Panc1 (cell line): ENCODE data around the gene VWDE. TPM values are rescaled to one million over a fixed set of nuclear protein-coding genes. Genes with fewer than 3 reads are reported as not detected.

Experiments
- ATAC-seq: fragments of 200-7000 bp; cut with Tn5 transposase; 2 replicates; pipeline ENCODE4 v1.9.1; 2020; ENCODE audit warnings: mild to moderate bottlenecking, moderate library complexity
- BruUV-seq: library from RNA; stranded (reverse); fragments of 400-500 nt; replicated peaks from 2 replicates; lab custom pipeline; 2021; lab: Mats Ljungman, UMichigan
- CTCF ChIA-PET: fragments of 300-600 bp; sonication (Branson Sonifier 250); formaldehyde crosslinking; loops from one replicate; lab custom pipeline; 2022; ENCODE audit warnings: antibody characterized with exemption; lab: Charles Lee
- POLR2A ChIA-PET: fragments of 300-600 bp; sonication (Branson Sonifier 250); formaldehyde crosslinking; loops from one replicate; lab custom pipeline; 2022; ENCODE audit warnings: antibody characterized with exemption; lab: Charles Lee
- DNase-seq: peaks from one replicate; pipeline ENCODE4 v3.0.0-alpha.2; 2010; ENCODE audit warnings: low read depth, low spot score
- H3K27ac ChIP-seq: 2 replicates; pipeline ENCODE4 v1.5.1; 2011; ENCODE audit warnings: mild to moderate bottlenecking, low read length, inconsistent platforms
- H3K27me3 ChIP-seq: fragments of 200-500 bp; sonication (Bioruptor generic); 2 replicates; pipeline ENCODE4 v1.6.0; 2014; ENCODE audit warnings: low read length, inconsistent platforms; ENCODE audit not compliant: control insufficient read depth, insufficient read depth
- H3K36me3 ChIP-seq: fragments of 200-500 bp; sonication (Bioruptor generic); 2 replicates; pipeline ENCODE4 v1.5.1; 2014; ENCODE audit warnings: inconsistent platforms, mild to moderate bottlenecking, low read length, moderate library complexity; ENCODE audit not compliant: control insufficient read depth, insufficient read depth
- H3K4me1 ChIP-seq: 2 replicates; pipeline ENCODE4 v1.5.1; 2011; ENCODE audit warnings: inconsistent platforms, mild to moderate bottlenecking, low read length, moderate library complexity; ENCODE audit not compliant: control insufficient read depth, insufficient read depth
- H3K4me3 ChIP-seq, 2 experiments: 2 replicates each; pipeline ENCODE4 v1.5.1; 2011 to 2012; ENCODE audit warnings: low read depth in 2 of 2, low read length in 2 of 2, mild to moderate bottlenecking in 2 of 2, inconsistent platforms in 1 of 2, moderate library complexity in 1 of 2
- H3K9me3 ChIP-seq: fragments of 200-500 bp; sonication (Bioruptor generic); 2 replicates; pipeline ENCODE4 v1.5.1; 2014; ENCODE audit warnings: low read depth, mild to moderate bottlenecking, inconsistent platforms, low read length, moderate library complexity; ENCODE audit not compliant: control insufficient read depth, insufficient read depth
- CTCF ChIP-seq: fragments of 450-650 bp; IDR thresholded peaks from 2 replicates; pipeline ENCODE4 v1.5.1; 2017; ENCODE audit warnings: mild to moderate bottlenecking
- POLR2AphosphoS5 ChIP-seq: IDR thresholded peaks from 2 replicates; pipeline ENCODE4 v1.6.1; 2012; ENCODE audit warnings: mild to moderate bottlenecking, low read depth, low read length, moderate library complexity
- SIN3A ChIP-seq: IDR thresholded peaks from 2 replicates; pipeline ENCODE4 v1.6.1; 2012; ENCODE audit warnings: low read depth, mild to moderate bottlenecking, low read length, moderate library complexity, borderline replicate concordance; ENCODE audit not compliant: insufficient read depth
- TCF7L2 ChIP-seq: IDR thresholded peaks from 2 replicates; pipeline ENCODE4 v1.6.1; 2011; ENCODE audit warnings: mild to moderate bottlenecking, low read depth, low read length, inconsistent platforms
- in situ Hi-C: cut with HindIII; loops from 2 replicates; pipeline ENCODE4 v1.10.0; 2016; ENCODE audit warnings: low sequenced_read_pairs, low pct_unique_long_range_greater_than_20kb
- intact Hi-C: fragments of 100-400 bp; cut with micrococcal nuclease; formaldehyde crosslinking; loops from one replicate; pipeline ENCODE4 v1.10.0; 2022; ENCODE audit not compliant: unreplicated experiment
- total RNA-seq: library from RNA; stranded (reverse); gene quantifications from one replicate; pipeline ENCODE4 v1.2.1, GENCODE V29; 2021; ENCODE audit not compliant: unreplicated experiment
- TF ChIP-seq, protein P1 (sequence below), 2 experiments: IDR thresholded peaks; 2 replicates each; pipeline ENCODE4 v1.6.1; 2011 to 2012; ENCODE audit warnings: low read depth in 2 of 2, control low read depth in 1 of 2, low read length in 1 of 2, mild to moderate bottlenecking in 1 of 2, moderate library complexity in 1 of 2; ENCODE audit not compliant: insufficient read depth in 1 of 2

Gene VWDE
- total RNA-seq, 1 experiment from 2014 or later, result 8.5 TPM

- no peaks in the 10 kb centered on the region for H3K9me3 ChIP-seq
- intact Hi-C loops, result loop anchor here (10.0 kb wide), 1 partner anchor 319 kb away; no protein-coding TSS in a partner anchor
- DNase-seq, result no peak
- ChIA-PET POLR2A (no interaction called here), CTCF (no interaction called here)
- in situ Hi-C loops, result no loop called here
- no peaks in the 10 kb centered on the region for H3K27me3 ChIP-seq
- TF ChIP-seq, protein P1, sequence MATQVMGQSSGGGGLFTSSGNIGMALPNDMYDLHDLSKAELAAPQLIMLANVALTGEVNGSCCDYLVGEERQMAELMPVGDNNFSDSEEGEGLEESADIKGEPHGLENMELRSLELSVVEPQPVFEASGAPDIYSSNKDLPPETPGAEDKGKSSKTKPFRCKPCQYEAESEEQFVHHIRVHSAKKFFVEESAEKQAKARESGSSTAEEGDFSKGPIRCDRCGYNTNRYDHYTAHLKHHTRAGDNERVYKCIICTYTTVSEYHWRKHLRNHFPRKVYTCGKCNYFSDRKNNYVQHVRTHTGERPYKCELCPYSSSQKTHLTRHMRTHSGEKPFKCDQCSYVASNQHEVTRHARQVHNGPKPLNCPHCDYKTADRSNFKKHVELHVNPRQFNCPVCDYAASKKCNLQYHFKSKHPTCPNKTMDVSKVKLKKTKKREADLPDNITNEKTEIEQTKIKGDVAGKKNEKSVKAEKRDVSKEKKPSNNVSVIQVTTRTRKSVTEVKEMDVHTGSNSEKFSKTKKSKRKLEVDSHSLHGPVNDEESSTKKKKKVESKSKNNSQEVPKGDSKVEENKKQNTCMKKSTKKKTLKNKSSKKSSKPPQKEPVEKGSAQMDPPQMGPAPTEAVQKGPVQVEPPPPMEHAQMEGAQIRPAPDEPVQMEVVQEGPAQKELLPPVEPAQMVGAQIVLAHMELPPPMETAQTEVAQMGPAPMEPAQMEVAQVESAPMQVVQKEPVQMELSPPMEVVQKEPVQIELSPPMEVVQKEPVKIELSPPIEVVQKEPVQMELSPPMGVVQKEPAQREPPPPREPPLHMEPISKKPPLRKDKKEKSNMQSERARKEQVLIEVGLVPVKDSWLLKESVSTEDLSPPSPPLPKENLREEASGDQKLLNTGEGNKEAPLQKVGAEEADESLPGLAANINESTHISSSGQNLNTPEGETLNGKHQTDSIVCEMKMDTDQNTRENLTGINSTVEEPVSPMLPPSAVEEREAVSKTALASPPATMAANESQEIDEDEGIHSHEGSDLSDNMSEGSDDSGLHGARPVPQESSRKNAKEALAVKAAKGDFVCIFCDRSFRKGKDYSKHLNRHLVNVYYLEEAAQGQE (IDR thresholded peaks at IDR 0.05; ENCODE audit: insufficient read depth in 1 of 2, low read depth in 2 of 2, low read length in 1 of 2), result no peak
- no peak for TF ChIP-seq TCF7L2
- no peak for TF ChIP-seq CTCF
- TF ChIP-seq SIN3A, result no peak
- no peak for TF ChIP-seq POLR2AphosphoS5
- H3K4me1 ChIP-seq, result no peaks in the 10 kb centered on the region
- no peak for ATAC-seq
- no peak overlapping the region for H3K27ac ChIP-seq
- no TSS peak for BruUV-seq
- H3K4me3 ChIP-seq, result no peak overlapping the region
- H3K36me3 ChIP-seq, result no peaks in the 10 kb centered on the region
Observed at GRCh38 chr7:12383377-12383776, 20.3 kb downstream of the VWDE start.

- Histone ChIP-seq H3K9me3 (no peaks in the 10 kb centered on the region), H3K4me1 (no peaks in the 10 kb centered on the region), H3K27me3 (no peaks in the 10 kb centered on the region), H3K36me3 (no peaks in the 10 kb centered on the region), H3K4me3 (no peak overlapping the region), H3K27ac (no peak overlapping the region)
- ChIA-PET CTCF (no interaction called here), POLR2A (no interaction called here)
- intact Hi-C loops (no loop called here), in situ Hi-C loops (no loop called here)
- ATAC-seq (no peak), DNase-seq (no peak)
- TF ChIP-seq SIN3A, result no peak
- no peak for TF ChIP-seq CTCF
- TF ChIP-seq, protein P1 (IDR thresholded peaks at IDR 0.05; ENCODE audit: insufficient read depth in 1 of 2, low read depth in 2 of 2, low read length in 1 of 2), result no peak
- no peak for TF ChIP-seq POLR2AphosphoS5
- BruUV-seq, result no TSS peak
Observed at GRCh38 chr7:12378389-12378788, 25.3 kb downstream of the VWDE start.
